NCI-H2081 treated with DMSO at 0.1 percent for 48 hours (cell line): Measurements from ENCODE around the gene KCNC3.

Source experiments
- DNase-seq: peaks from one replicate; lab custom pipeline; 2025; lab: John Stamatoyannopoulos, UW

KCNC3 gene

DNA sequence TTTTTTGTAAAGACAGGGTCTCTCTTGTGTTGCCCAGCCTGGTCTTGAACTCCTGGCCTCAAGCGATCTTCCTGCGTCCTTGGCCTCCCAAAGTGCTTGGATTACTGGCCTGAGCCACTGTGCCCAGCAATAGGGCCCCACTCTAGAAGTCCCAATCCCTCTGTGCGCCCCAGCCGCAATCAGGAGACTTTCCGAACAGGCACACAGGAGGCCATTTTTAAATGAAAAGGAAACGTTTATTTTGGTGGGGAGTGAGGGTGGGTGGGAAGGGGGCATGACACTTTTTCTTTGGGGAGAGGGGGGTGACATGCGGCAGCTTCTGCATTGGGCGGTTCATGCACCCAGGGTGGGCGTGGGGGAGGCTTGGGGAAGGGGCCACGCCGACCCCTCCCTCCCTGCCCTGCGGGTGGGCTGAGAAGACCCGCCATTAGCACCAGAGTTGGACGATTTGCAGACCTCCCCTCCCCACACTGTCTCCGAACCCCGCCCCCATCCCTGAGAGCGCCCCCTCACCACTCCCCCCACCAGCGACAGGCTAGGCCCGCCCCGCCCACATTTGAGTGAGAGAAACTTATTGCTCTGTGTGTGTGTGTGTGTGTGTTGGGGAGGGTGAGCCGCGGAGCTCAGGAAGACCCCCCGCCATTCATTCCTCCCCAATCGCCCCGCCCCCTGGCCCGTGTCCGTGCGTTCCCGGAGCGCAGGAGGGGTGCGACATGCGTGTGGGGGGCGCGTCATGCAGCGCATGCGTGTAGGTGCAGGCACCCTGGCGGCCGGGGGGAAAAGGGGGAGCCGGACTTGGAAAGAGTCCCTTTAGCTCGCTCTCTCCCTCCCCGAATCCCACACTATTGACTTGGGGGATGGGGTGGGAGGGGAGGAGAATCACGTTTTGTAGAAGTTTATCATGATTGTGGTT is 17.2 kb downstream of the KCNC3 start:
- DNase-seq, result no peak

GRCh38 chr19:50310759-50311465 is 18.3 kb downstream of the KCNC3 start:
- no peak for DNase-seq

GRCh38 chr19:50309396-50310125 is 19.6 kb downstream of the KCNC3 start:
- DNase-seq, result no peak

DNA sequence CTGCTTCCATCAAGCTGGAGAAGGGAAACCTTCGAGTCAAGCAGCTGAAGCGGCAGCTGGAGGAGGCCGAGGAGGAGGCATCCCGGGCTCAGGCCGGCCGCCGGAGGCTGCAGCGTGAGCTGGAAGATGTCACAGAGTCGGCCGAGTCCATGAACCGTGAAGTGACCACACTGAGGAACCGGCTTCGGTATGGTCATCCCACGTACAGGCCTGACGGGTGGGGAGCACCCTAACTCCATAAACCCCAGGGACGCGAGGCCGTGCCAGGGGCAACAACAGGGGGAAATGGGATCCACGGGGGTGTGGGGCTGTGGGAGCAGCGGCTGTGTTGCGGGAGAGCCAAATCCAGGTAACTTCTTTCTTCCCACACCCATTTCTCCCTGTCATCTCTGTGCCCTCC is 20.2 kb downstream of the KCNC3 start:
- no peak for DNase-seq

- DNase-seq, result no peak
These were observed 25.6 kb downstream of the KCNC3 start for GRCh38 chr19:50303558-50303957.

DNA sequence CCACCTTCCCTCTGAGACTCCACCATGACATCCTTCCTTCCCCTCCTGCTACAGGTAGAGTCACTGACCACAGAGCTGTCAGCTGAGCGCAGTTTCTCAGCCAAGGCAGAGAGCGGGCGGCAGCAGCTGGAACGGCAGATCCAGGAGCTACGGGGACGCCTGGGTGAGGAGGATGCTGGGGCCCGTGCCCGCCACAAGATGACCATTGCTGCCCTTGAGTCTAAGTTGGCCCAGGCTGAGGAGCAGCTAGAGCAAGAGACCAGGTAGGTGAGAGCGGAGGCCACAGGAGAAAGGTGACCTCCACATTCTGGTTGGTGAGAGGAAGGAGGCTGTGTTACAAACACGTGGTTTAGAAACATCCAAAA is 27.6 kb downstream of the KCNC3 start:
- no peak for DNase-seq

DNA sequence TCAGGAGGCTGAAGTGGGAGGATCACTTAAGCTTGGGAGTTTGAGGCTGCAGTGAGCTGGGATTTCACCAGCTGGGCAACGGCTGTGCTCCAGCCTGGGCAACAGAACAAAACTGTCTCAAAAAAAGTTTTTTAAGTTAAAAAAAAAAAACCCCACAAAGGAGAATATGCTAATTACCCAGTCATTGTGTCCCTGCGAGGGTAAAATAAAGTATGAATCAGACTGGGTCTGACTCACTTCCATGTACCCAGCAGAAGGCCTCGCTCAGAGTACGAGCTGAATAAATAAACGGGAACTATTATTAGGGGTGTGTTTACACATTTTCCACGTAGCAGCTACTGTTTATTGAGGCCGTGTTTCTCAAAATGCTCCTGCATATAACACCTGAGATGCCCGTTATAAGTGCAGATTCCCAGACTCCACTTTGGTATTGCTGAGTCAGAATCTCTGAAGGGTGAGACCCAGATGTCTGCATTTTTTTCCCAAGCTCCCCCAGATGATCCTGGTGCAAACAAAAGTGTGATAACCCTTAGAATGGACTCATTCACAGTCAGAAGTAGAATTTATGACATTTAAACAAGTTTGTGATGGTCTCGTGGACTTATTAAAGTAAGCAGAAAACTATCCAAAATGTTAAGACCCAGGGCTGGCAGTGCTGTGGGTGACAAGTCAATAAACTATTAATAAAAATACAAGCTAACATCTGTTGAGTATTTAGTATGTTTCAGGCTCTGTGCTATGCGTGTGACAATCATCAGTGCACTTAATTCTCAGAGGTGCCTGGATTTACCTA is 28.2 kb downstream of the KCNC3 start:
- DNase-seq, result no peak

GRCh38 chr19:50300051-50300450 is 29.1 kb downstream of the KCNC3 start:
- DNase-seq, result no peak

GRCh38 chr19:50293263-50294004 is 35.7 kb downstream of the KCNC3 start:
- no peak for DNase-seq

- no peak for DNase-seq
These were observed 36.9 kb downstream of the KCNC3 start for GRCh38 chr19:50292216-50292827.

GRCh38 chr19:50290775-50291174 is 38.4 kb downstream of the KCNC3 start:
- DNase-seq, result no peak

GRCh38 chr19:50290011-50290410 is 39.2 kb downstream of the KCNC3 start:
- no peak for DNase-seq

GRCh38 chr19:50288954-50289353 is 40.2 kb downstream of the KCNC3 start:
- DNase-seq, result no peak

DNA sequence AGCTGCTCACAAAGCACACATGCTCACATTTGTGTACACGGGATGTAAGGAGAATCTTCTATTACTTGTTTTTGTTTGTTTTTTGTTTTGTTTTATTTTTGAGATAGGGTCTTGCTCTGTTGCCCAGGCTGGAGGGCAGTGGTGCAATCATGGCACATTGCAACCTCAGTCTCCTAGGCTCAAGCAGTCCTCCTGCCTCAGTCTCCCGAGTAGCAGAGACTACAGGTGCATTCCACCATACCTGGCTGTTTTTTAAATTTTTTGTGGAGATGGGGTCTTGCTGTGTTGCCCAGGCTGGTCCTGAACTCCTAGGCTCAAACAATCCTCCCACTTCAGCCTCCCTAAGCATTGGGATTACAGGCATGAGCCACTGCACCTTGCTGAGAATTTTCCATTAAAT is 41.8 kb downstream of the KCNC3 start:
- no peak for DNase-seq

DNA sequence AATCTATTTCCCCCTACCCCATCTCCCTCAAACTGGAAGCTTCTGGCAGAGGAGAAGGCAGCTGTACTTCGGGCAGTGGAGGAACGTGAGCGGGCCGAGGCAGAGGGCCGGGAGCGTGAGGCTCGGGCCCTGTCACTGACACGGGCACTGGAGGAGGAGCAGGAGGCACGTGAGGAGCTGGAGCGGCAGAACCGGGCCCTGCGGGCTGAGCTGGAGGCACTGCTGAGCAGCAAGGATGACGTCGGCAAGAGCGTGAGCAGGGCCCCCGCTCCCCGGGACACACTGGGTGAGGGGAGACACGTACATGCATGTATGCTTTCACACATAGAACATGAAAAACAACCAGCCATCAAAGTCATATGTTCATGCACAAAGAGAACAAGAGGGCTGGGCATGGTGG is 42.7 kb downstream of the KCNC3 start:
- DNase-seq, result no peak

GRCh38 chr19:50285833-50286232 is 43.3 kb downstream of the KCNC3 start:
- no peak for DNase-seq

DNA sequence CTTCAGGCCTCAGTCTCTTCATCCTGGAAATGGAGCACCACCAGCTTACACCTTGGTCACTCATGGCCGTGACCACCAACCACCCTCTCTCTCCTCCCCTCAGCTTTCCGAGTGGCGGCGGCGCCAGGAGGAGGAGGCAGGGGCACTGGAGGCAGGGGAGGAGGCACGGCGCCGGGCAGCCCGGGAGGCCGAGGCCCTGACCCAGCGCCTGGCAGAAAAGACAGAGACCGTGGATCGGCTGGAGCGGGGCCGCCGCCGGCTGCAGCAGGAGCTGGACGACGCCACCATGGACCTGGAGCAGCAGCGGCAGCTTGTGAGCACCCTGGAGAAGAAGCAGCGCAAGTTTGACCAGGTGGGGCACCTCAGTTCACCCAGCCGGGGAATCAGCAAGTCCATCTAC is 47.7 kb downstream of the KCNC3 start:
- DNase-seq, result no peak

DNA sequence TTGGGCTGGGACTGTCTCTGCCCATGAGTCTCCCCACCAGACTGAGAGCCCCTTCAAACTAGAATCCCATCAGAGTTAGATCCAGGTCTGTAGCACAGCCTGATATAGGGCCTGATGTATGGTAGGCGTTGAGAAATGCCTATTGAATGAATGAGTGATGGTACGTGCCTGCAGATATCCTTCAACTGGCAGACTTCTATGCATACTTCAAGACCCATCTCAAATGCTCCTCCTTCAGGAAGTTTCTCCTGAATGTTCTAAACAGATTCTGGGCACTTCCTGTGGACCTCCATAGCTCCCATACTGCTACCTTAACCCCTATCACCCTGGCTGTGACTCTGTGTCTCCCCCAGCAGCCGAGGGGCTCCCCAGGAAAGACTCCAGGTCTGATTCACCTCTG is 48.2 kb downstream of the KCNC3 start:
- no peak for DNase-seq

DNA sequence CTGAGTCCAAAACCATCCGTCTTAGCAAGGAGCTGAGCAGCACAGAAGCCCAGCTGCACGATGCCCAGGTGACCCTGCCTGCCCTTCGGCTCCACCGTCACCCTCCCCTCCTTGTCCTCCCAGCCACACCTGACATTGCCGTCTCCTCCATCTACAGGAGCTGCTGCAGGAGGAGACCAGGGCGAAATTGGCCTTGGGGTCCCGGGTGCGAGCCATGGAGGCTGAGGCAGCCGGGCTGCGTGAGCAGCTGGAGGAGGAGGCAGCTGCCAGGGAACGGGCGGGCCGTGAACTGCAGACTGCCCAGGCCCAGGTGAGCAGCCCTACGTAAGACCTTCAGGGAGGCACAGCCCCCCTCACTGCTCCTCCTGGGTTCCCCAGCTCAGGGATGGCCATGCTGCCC is 49.1 kb downstream of the KCNC3 start:
- no peak for DNase-seq

DNA sequence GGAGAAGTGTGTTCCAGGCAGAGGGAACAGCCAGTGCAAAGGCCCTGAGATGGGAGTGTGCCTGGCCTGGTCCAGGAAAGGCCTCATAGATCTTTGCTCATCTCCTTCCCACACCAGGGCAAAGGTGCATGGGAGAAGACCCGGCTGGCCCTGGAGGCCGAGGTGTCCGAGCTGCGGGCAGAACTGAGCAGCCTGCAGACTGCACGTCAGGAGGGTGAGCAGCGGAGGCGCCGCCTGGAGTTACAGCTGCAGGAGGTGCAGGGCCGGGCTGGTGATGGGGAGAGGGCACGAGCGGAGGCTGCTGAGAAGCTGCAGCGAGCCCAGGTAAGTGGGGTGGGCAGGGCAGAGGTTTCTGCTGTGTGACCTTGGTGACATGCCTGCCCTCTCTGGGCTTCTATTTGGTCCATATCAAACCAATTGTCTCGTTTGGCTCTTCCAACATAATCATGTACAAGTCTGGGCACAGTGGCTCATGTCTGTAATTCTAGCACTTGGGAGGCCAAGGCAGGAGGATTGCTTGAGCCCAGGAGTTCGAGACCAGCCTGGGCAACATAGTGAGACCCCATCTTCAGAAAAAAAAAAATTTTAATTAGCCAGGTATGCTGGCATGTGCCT is 51.1 kb downstream of the KCNC3 start:
- DNase-seq, result no peak
